Stimulated activated naive B cell treated with anti-CD40 and anti-IgM and Interleukin-4, amounts not matched to agents 10 μg/mL and 1 μg/mL and 100 μg/mL, for 72 hours (primary cell): ENCODE measurements around the gene CPNE9.
"Not testable (repeated sequence)": the region's sequence is repeated elsewhere in the genome, so short reads cannot be mapped to it uniquely, and the experiment has no call there.

Source experiments
- ATAC-seq, 2 donors: fragments of 150-1000 bp; cut with Tn5 transposase; replicated peaks; 2 replicates each; pipeline ENCODE4 v1.10.0; 2021; ENCODE audit warnings: moderate library complexity in 1 of 2
- DNase-seq: peaks from one replicate; pipeline ENCODE4 v3.0.0; 2021
- H3K27ac Mint-ChIP-seq: one replicate; pipeline ENCODE4 v1.8.0; 2022; ENCODE audit warnings: mild to moderate bottlenecking, mixed read lengths
- H3K27me3 Mint-ChIP-seq, 2 donors: one replicate each; pipeline ENCODE4 v1.8.0; 2022; ENCODE audit warnings: mixed read lengths in 2 of 2
- H3K36me3 Mint-ChIP-seq, 2 donors: one replicate each; pipeline ENCODE4 v1.8.0; 2022; ENCODE audit warnings: mixed read lengths in 2 of 2, mild to moderate bottlenecking in 1 of 2
- H3K4me1 Mint-ChIP-seq, 2 donors: one replicate each; pipeline ENCODE4 v1.8.0; 2022; ENCODE audit warnings: mixed read lengths in 2 of 2, mild to moderate bottlenecking in 1 of 2
- H3K4me3 Mint-ChIP-seq, 2 donors: one replicate each; pipeline ENCODE4 v1.8.0; 2022; ENCODE audit warnings: mild to moderate bottlenecking in 2 of 2, mixed read lengths in 2 of 2, moderate library complexity in 1 of 2
- H3K9me3 Mint-ChIP-seq, 2 donors: one replicate each; pipeline ENCODE4 v1.8.0; 2022; ENCODE audit warnings: mixed read lengths in 2 of 2, mild to moderate bottlenecking in 1 of 2

Gene CPNE9

GRCh38 chr3:9754678-9755077 lies 51.0 kb downstream of the CPNE9 start:
- peaks cover 43 to 58% of the 10 kb centered on the region in 2 donors for H3K36me3 Mint-ChIP-seq
- H3K27me3 Mint-ChIP-seq = no peaks in the 10 kb centered on the region
- H3K4me3 Mint-ChIP-seq = no peak overlapping the region
- H3K4me1 Mint-ChIP-seq = peaks cover 30 to 52% of the 10 kb centered on the region in 2 donors
- H3K27ac Mint-ChIP-seq = peak overlapping the region; percentile 48
- DNase-seq (no peak), ATAC-seq (no peak)
- no peaks in the 10 kb centered on the region for H3K9me3 Mint-ChIP-seq

- Mint-ChIP-seq H3K27ac (no peak overlapping the region), H3K9me3 (no peaks in the 10 kb centered on the region), H3K4me1 (peaks cover 19 to 28% of the 10 kb centered on the region in 2 donors), H3K4me3 (no peak overlapping the region), H3K27me3 (no peaks in the 10 kb centered on the region), H3K36me3 (peaks cover 53 to 67% of the 10 kb centered on the region in 2 donors)
- DNase-seq (no peak), ATAC-seq (no peak)
Measured at GRCh38 chr3:9757427-9757826, 53.8 kb downstream of the CPNE9 start.

- peak overlapping the region; percentile 39 for H3K27ac Mint-ChIP-seq
- H3K9me3 Mint-ChIP-seq = no peaks in the 10 kb centered on the region
- no peak for DNase-seq
- no peak for ATAC-seq
- H3K36me3 Mint-ChIP-seq = peaks cover 60 to 67% of the 10 kb centered on the region in 2 donors
- no peak overlapping the region for H3K4me3 Mint-ChIP-seq
- peaks cover 14 to 17% of the 10 kb centered on the region in 2 donors for H3K4me1 Mint-ChIP-seq
- no peaks in the 10 kb centered on the region for H3K27me3 Mint-ChIP-seq
Measured at GRCh38 chr3:9760779-9761505, 57.3 kb downstream of the CPNE9 start.

GRCh38 chr3:9761919-9762318 lies 58.3 kb downstream of the CPNE9 start:
- Mint-ChIP-seq H3K9me3 (no peaks in the 10 kb centered on the region), H3K27me3 (no peaks in the 10 kb centered on the region), H3K27ac (no peak overlapping the region), H3K4me1 (peaks cover 17 to 18% of the 10 kb centered on the region in 2 donors), H3K4me3 (no peak overlapping the region), H3K36me3 (peaks cover 56 to 64% of the 10 kb centered on the region in 2 donors)
- DNase-seq (no peak), ATAC-seq (no peak)

GRCh38 chr3:9762871-9763270 lies 59.2 kb downstream of the CPNE9 start:
- no peak overlapping the region for H3K4me3 Mint-ChIP-seq
- H3K4me1 Mint-ChIP-seq = peaks cover 25 to 26% of the 10 kb centered on the region in 2 donors
- ATAC-seq (no peak), DNase-seq (no peak)
- no peaks in the 10 kb centered on the region for H3K27me3 Mint-ChIP-seq
- H3K36me3 Mint-ChIP-seq = peaks cover 60 to 68% of the 10 kb centered on the region in 2 donors
- H3K9me3 Mint-ChIP-seq = no peaks in the 10 kb centered on the region
- peak overlapping the region; percentile 53 for H3K27ac Mint-ChIP-seq

- peaks cover 52 to 57% of the 10 kb centered on the region in 2 donors for H3K36me3 Mint-ChIP-seq
Measured at GRCh38 chr3:9765865-9766264, 62.2 kb downstream of the CPNE9 start.

GRCh38 chr3:9767418-9767817 lies 63.8 kb downstream of the CPNE9 start:
- H3K27ac Mint-ChIP-seq = no peak overlapping the region
- peaks cover 41 to 48% of the 10 kb centered on the region in 2 donors for H3K36me3 Mint-ChIP-seq
- peaks cover 0 to 6% of the 10 kb centered on the region in 2 donors for H3K27me3 Mint-ChIP-seq
- ATAC-seq (no peak), DNase-seq (no peak)
- H3K9me3 Mint-ChIP-seq = no peaks in the 10 kb centered on the region
- peaks cover 37 to 62% of the 10 kb centered on the region in 2 donors for H3K4me1 Mint-ChIP-seq
- H3K4me3 Mint-ChIP-seq = peak overlapping the region in 1 of 2 donors; percentile 87

More at GRCh38 chr3:9765865-9766264, 62.2 kb downstream of the CPNE9 start:
- no peak for DNase-seq
- Mint-ChIP-seq H3K27ac (no peak overlapping the region), H3K4me1 (peaks cover 40 to 56% of the 10 kb centered on the region in 2 donors), H3K9me3 (no peaks in the 10 kb centered on the region), H3K4me3 (no peak overlapping the region), H3K27me3 (peaks cover 0 to 6% of the 10 kb centered on the region in 2 donors)
- ATAC-seq = no peak

- Mint-ChIP-seq H3K27me3 (peaks cover 0 to 6% of the 10 kb centered on the region in 2 donors), H3K4me1 (peaks cover 37 to 62% of the 10 kb centered on the region in 2 donors), H3K4me3 (peak overlapping the region; percentile 82 to 87), H3K9me3 (no peaks in the 10 kb centered on the region), H3K27ac (peak overlapping the region; percentile 75), H3K36me3 (peaks cover 35 to 43% of the 10 kb centered on the region in 2 donors)
- no peak for DNase-seq
- no peak for ATAC-seq
Measured at GRCh38 chr3:9768141-9768775, 64.6 kb downstream of the CPNE9 start.

GRCh38 chr3:9769012-9769411 lies 65.4 kb downstream of the CPNE9 start:
- H3K36me3 Mint-ChIP-seq = peaks cover 37 to 41% of the 10 kb centered on the region in 2 donors
- H3K4me1 Mint-ChIP-seq = peaks cover 38 to 62% of the 10 kb centered on the region in 2 donors
- peak overlapping the region; percentile 25 for H3K27ac Mint-ChIP-seq
- no peak for DNase-seq
- H3K4me3 Mint-ChIP-seq = peak overlapping the region; percentile 82 to 87
- peak in 1 of 2 donors; percentile 6 for ATAC-seq
- H3K9me3 Mint-ChIP-seq = no peaks in the 10 kb centered on the region
- H3K27me3 Mint-ChIP-seq = peaks cover 0 to 6% of the 10 kb centered on the region in 2 donors

- Mint-ChIP-seq H3K4me1 (peaks cover 38 to 62% of the 10 kb centered on the region in 2 donors), H3K9me3 (no peaks in the 10 kb centered on the region), H3K4me3 (peak within 1 kb of the TSS; percentile 82 to 87), H3K27ac (peak within 1 kb of the TSS; percentile 89), H3K36me3 (peaks cover 37 to 40% of the 10 kb centered on the region in 2 donors), H3K27me3 (peaks cover 0 to 6% of the 10 kb centered on the region in 2 donors)
- peak; percentile 57 for DNase-seq
- peak; percentile 93 to 96 for ATAC-seq
Measured at GRCh38 chr3:9769426-9770275, 66.0 kb downstream of the CPNE9 start, which contains the start of gene CAMK1. CAMK1 (minus strand) TSS chr3:9769947; CDS start chr3:9767749, 2,198 bp downstream.

- Mint-ChIP-seq H3K4me3 (peak overlapping the region; percentile 82 to 87), H3K27ac (peak overlapping the region; percentile 89), H3K9me3 (no peaks in the 10 kb centered on the region), H3K36me3 (peaks cover 31 to 35% of the 10 kb centered on the region in 2 donors), H3K27me3 (peaks cover 0 to 6% of the 10 kb centered on the region in 2 donors), H3K4me1 (peaks cover 36 to 57% of the 10 kb centered on the region in 2 donors)
- ATAC-seq (no peak), DNase-seq (no peak)
Measured at GRCh38 chr3:9770276-9770812, 66.7 kb downstream of the CPNE9 start.

- Mint-ChIP-seq H3K4me1 (peaks cover 35 to 54% of the 10 kb centered on the region in 2 donors), H3K27ac (peak overlapping the region; percentile 89), H3K36me3 (peaks cover 26 to 28% of the 10 kb centered on the region in 2 donors), H3K4me3 (peak overlapping the region; percentile 82 to 87)
- ATAC-seq, H3K9me3 Mint-ChIP-seq, DNase-seq, H3K27me3 Mint-ChIP-seq: not testable (repeated sequence)
Measured at GRCh38 chr3:9771007-9771406, 67.4 kb downstream of the CPNE9 start.

- Mint-ChIP-seq H3K4me3 (no peak overlapping the region), H3K4me1 (peaks cover 55 to 64% of the 10 kb centered on the region in 2 donors), H3K27ac (peak overlapping the region; percentile 98), H3K36me3 (peaks cover 14 to 15% of the 10 kb centered on the region in 2 donors), H3K27me3 (no peaks in the 10 kb centered on the region), H3K9me3 (no peaks in the 10 kb centered on the region)
- ATAC-seq = no peak
- DNase-seq = no peak
Measured at GRCh38 chr3:9776896-9777693, 73.5 kb downstream of the CPNE9 start.
